ENCODE results near the gene TSPAN33.

The TSPAN33 gene

DNA sequence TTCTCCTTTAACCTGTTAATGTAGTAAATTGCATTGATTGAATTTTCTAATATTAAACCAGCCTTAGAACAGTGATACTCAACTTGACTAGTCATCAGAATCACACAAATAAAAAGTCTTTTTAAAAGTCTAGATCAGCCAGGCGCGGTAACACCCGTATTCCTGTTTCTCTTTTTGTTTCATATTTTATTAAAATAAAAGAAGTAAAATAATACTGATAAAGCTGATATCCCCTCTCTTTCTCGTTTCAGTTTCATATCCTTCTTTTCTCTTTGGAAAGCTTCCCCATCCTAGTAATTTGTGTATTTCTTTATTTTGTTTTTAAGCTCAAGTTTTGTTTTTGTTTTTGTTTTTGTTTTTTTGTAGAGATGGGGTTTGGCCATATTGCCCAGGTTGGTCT, 53.3 kb downstream of the TSPAN33 start:
- no peak for DNase-seq (ENCODE audit: low read depth)
- no peak overlapping the region for H3K4me3 ChIP-seq (ENCODE audit: control insufficient read depth, low read depth, low read length)
- no peak for TF ChIP-seq CTCF (IDR thresholded peaks at IDR 0.05; ENCODE audit: control insufficient read depth, insufficient read depth, low read depth, low read length, missing control alignments)

GRCh38 chr7:129199406-129199805, 54.9 kb downstream of the TSPAN33 start:
- no peak for DNase-seq (ENCODE audit: low read depth)
- no peak overlapping the region for H3K4me3 ChIP-seq (ENCODE audit: control insufficient read depth, low read depth, low read length)
- no peak for TF ChIP-seq CTCF (IDR thresholded peaks at IDR 0.05; ENCODE audit: control insufficient read depth, insufficient read depth, low read depth, low read length, missing control alignments)

- no peak for DNase-seq (ENCODE audit: low read depth)
- no peak overlapping the region for H3K4me3 ChIP-seq (ENCODE audit: control insufficient read depth, low read depth, low read length)
- TF ChIP-seq CTCF (IDR thresholded peaks at IDR 0.05; ENCODE audit: control insufficient read depth, insufficient read depth, low read depth, low read length, missing control alignments) = no peak
Observed at GRCh38 chr7:129202058-129202777, 57.7 kb downstream of the TSPAN33 start.

DNA sequence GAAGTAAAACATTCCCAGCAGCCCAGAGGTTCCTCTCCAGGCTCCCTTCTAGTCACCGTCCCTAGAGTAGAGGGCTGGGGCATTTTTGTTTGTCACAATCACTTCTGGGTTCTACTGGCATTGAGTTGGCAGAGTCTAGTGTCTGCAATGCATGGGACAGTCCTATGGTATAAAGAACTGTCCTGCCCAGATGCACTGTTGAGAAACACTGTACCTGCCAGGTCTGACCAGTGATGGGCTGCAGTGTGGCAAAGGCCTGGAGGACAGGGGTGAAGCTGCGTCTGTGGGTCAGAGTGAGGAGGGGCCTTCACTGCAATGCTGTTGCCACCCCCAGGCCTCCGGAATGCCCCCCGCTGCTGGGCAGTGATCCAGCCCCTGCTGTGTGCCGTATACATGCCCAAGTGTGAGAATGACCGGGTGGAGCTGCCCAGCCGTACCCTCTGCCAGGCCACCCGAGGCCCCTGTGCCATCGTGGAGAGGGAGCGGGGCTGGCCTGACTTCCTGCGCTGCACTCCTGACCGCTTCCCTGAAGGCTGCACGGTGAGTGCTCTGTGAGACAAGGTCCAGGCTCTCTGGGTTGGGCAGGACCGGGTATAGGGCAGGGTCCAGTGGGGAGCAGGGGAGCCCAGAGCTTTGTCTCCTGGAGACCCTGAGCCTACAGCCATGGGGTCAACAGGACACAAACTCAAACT, 58.7 kb downstream of the TSPAN33 start:
- DNase-seq (ENCODE audit: low read depth) = no peak
- no peak overlapping the region for H3K4me3 ChIP-seq (ENCODE audit: control insufficient read depth, low read depth, low read length)
- no peak for TF ChIP-seq CTCF (IDR thresholded peaks at IDR 0.05; ENCODE audit: control insufficient read depth, insufficient read depth, low read depth, low read length, missing control alignments)

- no peak for TF ChIP-seq CTCF (IDR thresholded peaks at IDR 0.05; ENCODE audit: control insufficient read depth, insufficient read depth, low read depth, low read length, missing control alignments)
- no peak overlapping the region for H3K4me3 ChIP-seq (ENCODE audit: control insufficient read depth, low read depth, low read length)
- DNase-seq (ENCODE audit: low read depth) = no peak
Observed at GRCh38 chr7:129205126-129205818, 60.8 kb downstream of the TSPAN33 start.

GRCh38 chr7:129205987-129206785, 61.7 kb downstream of the TSPAN33 start:
- no peak for TF ChIP-seq CTCF (IDR thresholded peaks at IDR 0.05; ENCODE audit: control insufficient read depth, insufficient read depth, low read depth, low read length, missing control alignments)
- H3K4me3 ChIP-seq (ENCODE audit: control insufficient read depth, low read depth, low read length) = no peak overlapping the region
- DNase-seq (ENCODE audit: low read depth) = no peak

All from AG09309 (cell line).